Fibroblast of mammary gland (primary cell): ENCODE measurements around the gene BTRC.
A peak's percentile ranks its signal among the peaks of the same experiment; 100 is the strongest.

Source experiments
- DNase-seq: peaks from one replicate; pipeline ENCODE4 v3.0.0-alpha.2; 2010; ENCODE audit warnings: low read depth
- H3K4me3 ChIP-seq: 2 replicates; pipeline ENCODE4 v1.5.1; 2011; ENCODE audit warnings: low read depth, mild to moderate bottlenecking, low read length, moderate library complexity; ENCODE audit not compliant: control insufficient read depth
- TF ChIP-seq, protein P1 (sequence below): conservative IDR thresholded peaks from 2 replicates; pipeline ENCODE4 v1.5.1; 2011; ENCODE audit warnings: low read depth, low read length, inconsistent platforms; ENCODE audit not compliant: control insufficient read depth, insufficient read depth

Gene BTRC

GRCh38 chr10:101573885-101574753 is 220.2 kb downstream of the BTRC start:
- no peak overlapping the region for H3K4me3 ChIP-seq
- TF ChIP-seq, protein P1, sequence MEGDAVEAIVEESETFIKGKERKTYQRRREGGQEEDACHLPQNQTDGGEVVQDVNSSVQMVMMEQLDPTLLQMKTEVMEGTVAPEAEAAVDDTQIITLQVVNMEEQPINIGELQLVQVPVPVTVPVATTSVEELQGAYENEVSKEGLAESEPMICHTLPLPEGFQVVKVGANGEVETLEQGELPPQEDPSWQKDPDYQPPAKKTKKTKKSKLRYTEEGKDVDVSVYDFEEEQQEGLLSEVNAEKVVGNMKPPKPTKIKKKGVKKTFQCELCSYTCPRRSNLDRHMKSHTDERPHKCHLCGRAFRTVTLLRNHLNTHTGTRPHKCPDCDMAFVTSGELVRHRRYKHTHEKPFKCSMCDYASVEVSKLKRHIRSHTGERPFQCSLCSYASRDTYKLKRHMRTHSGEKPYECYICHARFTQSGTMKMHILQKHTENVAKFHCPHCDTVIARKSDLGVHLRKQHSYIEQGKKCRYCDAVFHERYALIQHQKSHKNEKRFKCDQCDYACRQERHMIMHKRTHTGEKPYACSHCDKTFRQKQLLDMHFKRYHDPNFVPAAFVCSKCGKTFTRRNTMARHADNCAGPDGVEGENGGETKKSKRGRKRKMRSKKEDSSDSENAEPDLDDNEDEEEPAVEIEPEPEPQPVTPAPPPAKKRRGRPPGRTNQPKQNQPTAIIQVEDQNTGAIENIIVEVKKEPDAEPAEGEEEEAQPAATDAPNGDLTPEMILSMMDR = no peak
- no peak for DNase-seq

- DNase-seq = no peak
- no peak overlapping the region for H3K4me3 ChIP-seq
- TF ChIP-seq, protein P1 = no peak
These were observed 221.1 kb downstream of the BTRC start for GRCh38 chr10:101575091-101575490.

- no peak for DNase-seq
These were observed 221.7 kb downstream of the BTRC start for GRCh38 chr10:101575580-101576210.

DNA sequence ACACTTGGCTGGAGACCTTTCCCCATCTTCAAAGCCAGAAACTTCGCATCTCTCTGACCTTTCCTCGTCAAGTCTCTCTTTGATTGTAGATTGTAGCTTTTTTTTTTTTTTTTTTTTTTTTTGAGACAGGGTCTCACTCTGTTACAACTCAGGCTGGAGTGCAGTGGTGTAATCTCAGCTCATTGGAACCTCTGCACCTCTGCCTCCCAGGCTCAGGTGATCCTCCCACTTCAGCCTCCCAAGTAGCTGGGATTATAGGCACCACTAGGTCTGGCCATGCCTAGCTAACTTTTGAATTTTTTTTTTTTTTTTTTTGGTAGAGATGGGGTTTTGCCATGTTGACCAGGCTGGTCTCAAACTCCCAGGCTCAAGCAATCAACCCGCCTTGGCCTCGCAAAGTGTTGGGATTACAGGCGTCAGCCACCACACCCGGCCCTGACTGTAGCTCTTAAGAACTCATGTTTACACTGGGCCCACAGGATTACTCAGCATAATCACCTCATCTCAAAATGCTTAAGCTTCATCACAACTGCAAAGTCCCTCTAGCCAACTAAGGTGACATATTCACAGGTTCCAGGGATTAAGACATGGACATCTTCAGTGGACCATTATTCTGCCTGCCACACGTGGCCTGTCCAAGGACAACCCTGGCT is 222.4 kb downstream of the BTRC start:
- peak; percentile 45 for DNase-seq
- TF ChIP-seq, protein P1 = no peak
- H3K4me3 ChIP-seq = no peak overlapping the region

More at GRCh38 chr10:101575580-101576210, 221.7 kb downstream of the BTRC start:
- TF ChIP-seq, protein P1 = no peak
- H3K4me3 ChIP-seq = no peak overlapping the region

GRCh38 chr10:101577121-101577871 is 223.3 kb downstream of the BTRC start:
- H3K4me3 ChIP-seq = no peak overlapping the region
- DNase-seq = no peak
- TF ChIP-seq, protein P1 = no peak

DNA sequence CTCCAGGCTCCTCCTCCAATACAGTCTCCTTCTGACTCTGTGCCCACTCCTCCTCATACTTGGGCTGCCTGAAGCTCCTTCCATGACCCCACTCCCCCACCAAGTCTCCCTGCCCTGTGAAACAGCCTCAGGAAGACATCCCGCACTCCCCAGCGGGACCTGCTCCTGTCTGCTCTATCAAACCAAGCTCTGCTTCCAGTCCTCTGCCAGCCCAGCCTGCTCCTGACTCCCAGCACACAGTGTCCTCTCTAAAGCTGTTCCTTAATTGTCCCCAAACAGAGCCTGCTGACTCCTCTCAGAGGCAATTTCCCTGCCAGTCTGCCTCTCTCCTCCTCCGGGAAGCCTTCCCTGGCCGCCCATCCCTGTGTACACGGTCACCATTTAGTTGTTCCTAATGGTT is 224.2 kb downstream of the BTRC start:
- TF ChIP-seq, protein P1 = no peak
- no peak overlapping the region for H3K4me3 ChIP-seq
- no peak for DNase-seq
